GM19438 (cell line): ENCODE results near the gene TEX2.

Experiments used
- ATAC-seq: cut with Tn5 transposase; IDR thresholded peaks from one replicate; pipeline ENCODE4 v1.9.1; 2021; ENCODE audit warnings: low read depth; ENCODE audit not compliant: unreplicated experiment

TEX2 gene

GRCh38 chr17:64270885-64271284, 7.8 kb upstream of the TEX2 start:
- no peak for ATAC-seq

- no peak for ATAC-seq
Measured at GRCh38 chr17:64269687-64270649, 6.9 kb upstream of the TEX2 start.

- no peak for ATAC-seq
Measured at GRCh38 chr17:64264891-64265290, 1.8 kb upstream of the TEX2 start.

GRCh38 chr17:64262198-64262999, 661 bp downstream of the TEX2 start:
- ATAC-seq = peak; percentile 35

GRCh38 chr17:64261417-64262145, 1.5 kb downstream of the TEX2 start:
- no peak for ATAC-seq

GRCh38 chr17:64260886-64261285, 2.2 kb downstream of the TEX2 start:
- ATAC-seq = no peak

- ATAC-seq = no peak
Measured at GRCh38 chr17:64259922-64260321, 3.1 kb downstream of the TEX2 start.

GRCh38 chr17:64259426-64259825, 3.6 kb downstream of the TEX2 start:
- no peak for ATAC-seq

GRCh38 chr17:64256913-64257807, 5.9 kb downstream of the TEX2 start:
- ATAC-seq = no peak

GRCh38 chr17:64255764-64256163, 7.3 kb downstream of the TEX2 start:
- no peak for ATAC-seq

GRCh38 chr17:64254755-64255154, 8.3 kb downstream of the TEX2 start:
- no peak for ATAC-seq

- ATAC-seq = no peak
Measured at GRCh38 chr17:64253470-64253869, 9.6 kb downstream of the TEX2 start.

- ATAC-seq = no peak
Measured at GRCh38 chr17:64252831-64253230, 10.2 kb downstream of the TEX2 start.

- no peak for ATAC-seq
Measured at GRCh38 chr17:64250233-64250835, 12.7 kb downstream of the TEX2 start.

- no peak for ATAC-seq
Measured at GRCh38 chr17:64247836-64248235, 15.2 kb downstream of the TEX2 start.

GRCh38 chr17:64245218-64246145, 17.6 kb downstream of the TEX2 start:
- ATAC-seq = no peak

- no peak for ATAC-seq
Measured at GRCh38 chr17:64244165-64244564, 18.9 kb downstream of the TEX2 start.

GRCh38 chr17:64243340-64243739, 19.7 kb downstream of the TEX2 start:
- ATAC-seq = no peak
